ENCODE measurements around the gene ZNF48.
"Not testable (repeated sequence)": the region's sequence is repeated elsewhere in the genome, so short reads cannot be mapped to it uniquely, and the experiment has no call there.

Gene ZNF48

DNA sequence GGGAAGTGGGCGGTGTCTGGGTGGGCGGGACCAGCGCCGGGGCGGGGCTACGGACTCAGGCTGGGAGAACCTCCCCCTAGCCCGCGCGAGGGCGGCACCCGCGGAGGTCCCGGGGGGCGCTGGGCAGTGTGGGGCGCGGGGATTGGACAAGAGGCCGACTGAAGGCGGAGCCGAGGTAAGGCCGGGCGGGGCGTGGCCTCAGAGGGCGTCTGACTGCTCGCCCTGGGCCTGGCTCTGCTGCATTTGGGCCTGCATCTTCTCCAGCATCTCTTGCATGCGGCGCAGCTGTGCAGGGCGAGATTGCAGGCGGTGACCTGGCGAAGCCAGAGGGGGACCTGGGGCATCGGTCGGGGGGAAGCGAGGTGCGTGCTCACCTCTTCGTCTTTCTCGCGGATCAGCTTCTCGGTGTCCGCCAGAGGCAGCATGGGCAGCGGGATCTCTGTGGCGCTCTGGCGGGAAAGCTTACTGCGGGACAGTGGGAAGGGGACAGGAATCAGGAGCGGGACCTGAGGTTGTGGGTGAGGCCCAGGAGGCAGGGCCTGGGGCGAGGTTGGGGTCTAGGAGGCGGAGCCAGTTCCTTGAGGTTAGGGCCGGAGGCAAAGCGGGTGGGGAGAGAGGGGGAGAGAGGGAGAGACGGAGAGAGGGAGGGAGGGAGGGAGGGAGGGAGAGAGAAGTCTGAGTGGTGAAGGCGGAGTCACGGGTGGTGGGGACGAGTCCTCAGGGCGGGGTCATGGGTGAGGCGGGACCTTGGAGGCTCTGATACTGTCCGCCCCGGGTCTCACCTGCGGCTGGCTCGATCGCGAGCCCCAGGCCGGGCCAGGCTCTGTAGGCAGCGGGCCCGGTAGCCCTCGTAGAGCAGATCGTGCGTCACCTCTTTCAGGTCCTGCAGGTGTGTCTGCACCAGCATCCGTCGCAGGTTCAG is 16.7 kb upstream of the ZNF48 start:
- peak; percentile 98 for DNase-seq (ENCODE audit: low spot score)

DNA sequence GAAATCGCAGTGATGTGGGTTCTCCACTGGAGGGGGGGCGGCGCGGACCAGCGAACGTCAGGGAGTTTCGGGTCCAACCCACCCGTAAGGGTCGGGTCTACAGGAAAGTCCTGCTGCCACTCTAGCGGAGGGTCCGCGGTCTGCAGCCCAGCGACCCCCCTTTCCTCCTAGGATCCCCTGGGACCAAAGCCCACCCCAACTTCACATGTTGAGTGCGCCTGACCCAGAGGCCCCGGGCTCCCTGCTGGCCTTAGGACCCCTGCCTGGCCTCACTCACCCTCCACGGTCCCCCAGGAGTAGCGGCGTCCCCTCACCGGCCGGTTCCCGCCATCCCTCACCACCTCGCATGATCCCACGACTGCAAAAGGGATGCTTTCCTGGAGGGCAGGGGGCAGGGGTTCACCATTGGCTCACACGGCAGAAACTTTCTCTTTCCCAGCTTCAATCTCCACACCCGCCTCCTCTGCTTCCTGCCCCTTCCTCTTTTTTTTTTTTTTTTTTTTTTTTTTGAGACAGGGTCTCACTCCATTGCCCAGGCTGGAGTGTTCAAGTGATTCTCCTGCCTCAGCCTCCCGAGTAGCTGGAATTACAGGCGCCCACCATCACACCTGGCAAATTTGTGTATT is 15.9 kb upstream of the ZNF48 start:
- DNase-seq (ENCODE audit: low spot score) = no peak

DNA sequence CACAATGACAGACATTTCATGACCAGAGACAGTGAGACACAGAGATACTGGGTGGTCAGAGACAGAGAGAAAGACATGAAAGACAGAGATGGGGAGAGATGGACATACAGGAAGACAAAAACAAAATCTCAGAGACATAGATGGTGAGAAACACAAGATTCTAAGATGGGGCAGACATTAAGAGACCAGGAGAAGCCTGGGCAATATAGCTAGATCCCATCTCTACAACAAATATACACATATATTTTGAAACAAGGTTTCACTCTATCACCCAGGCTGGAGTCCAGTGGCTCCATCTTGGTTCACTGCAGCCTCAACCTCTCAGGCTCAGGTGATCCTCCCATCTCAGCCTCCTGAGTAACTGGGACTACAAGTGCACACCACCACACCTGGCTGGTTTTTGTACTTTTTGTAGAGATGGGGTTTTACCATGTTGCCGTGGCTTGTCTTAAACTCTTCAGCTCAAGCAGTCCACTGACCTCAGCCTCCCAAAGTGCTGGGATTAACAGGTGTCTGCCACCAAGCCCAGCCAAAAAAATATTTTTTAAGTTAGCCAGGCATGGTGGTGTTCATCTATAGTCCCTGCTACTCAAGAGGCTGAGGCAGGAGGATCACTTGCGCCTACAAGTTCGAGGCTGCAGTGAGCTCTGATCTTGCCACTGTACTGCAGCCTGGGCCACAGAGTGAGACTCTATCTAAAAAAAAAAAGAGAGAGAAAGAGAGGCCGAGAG is 15.0 kb upstream of the ZNF48 start:
- no peak for DNase-seq (ENCODE audit: low spot score)

DNA sequence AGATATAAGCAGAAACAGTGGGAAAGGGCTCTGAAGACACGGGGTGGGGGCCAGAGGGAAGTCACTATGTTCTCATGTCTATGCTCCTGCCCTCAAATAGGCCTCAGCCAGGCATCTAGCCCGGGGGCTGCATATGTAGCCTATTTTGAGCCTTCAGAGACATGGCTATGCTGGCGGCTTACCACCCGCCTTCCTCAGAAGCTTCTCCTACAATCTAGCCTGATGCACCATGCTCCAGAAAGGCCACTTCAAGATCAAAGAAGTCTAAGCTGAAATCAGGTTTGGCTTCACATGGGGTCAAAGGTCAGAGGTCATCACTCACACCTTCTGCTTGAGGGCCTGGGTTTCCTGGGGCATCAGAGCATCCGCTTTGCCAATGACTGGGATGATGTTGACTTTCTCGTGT is 14.4 kb upstream of the ZNF48 start:
- no peak for DNase-seq (ENCODE audit: low spot score)

DNA sequence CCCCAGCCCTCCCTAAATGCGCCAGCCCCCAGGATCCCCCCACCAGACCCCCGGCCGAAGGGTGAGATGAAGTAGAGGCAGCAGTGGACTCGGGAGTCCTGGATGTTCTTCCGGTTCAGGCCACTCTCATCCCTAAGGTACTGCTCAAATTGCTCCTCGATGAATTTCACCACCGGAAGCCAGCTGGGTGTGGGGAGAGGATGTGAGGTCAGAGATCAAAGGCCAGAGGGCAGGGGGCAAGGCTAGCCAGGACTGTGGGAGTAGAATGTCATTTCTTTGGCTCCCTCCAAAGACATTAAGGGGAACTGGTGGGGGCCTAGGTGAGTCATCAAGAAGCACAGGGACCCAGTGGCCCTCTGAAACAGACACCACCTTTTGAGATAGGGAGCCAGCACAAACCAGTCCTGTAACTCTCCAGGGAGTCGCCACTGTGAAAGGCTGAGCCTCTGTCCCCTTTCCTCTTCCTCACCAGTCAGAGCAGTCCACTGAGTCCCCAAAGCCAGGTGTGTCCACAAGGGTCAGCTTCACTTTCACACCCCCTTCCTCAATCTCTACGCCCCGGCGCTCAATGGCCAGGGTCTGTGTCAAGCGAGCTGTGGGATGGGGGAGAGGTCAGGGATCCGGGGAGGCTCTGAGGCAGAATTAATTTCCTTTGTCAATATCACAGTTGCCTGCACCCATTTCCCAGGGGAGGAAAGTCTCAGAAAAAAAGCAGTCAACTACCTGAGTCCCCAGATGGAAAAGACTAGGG is 13.8 kb upstream of the ZNF48 start:
- DNase-seq (ENCODE audit: low spot score) = no peak

DNA sequence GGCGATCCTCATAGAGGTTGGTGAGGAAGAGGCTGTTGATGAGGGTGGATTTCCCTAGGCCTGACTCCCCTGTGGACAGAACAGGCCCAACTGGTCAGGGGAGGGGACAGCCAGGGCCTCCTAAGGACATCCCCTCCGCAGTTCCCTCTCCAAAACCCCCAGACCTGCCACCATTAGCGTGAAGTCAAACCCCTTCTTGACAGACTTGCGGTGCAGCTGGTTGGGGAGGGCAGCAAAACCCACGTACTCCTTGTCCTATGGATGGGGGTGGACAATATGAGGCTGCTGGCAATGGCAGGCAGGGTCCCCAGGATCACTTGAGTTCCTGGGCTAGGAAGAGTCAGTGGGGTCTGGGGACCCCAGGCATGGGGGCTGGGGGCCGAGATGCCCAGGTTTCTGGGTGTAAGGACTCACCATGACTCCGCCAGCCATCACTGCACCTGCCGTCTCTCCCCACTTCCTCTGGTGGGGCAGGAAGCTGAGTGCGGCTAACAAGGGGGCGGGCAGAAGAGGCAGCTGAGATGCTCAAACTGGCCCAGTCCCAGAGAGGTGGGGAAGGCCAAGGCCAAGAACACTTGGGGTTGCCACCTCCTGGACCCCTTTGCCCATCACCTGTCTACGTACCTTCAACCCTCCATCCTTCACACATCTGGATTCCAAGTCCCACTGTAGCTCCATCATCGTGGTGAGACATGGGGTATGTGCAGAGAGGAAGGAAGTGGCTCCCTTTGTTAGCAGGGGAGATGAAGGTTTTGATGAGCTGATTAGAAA is 12.9 kb upstream of the ZNF48 start, which contains the start of gene SEPTIN1:
TSS of gene SEPTIN1 (minus strand) at position 451 of the 771 bp plus-strand sequence. CDS start at position 432, 19 bp downstream.
- no peak for DNase-seq (ENCODE audit: low spot score)

DNA sequence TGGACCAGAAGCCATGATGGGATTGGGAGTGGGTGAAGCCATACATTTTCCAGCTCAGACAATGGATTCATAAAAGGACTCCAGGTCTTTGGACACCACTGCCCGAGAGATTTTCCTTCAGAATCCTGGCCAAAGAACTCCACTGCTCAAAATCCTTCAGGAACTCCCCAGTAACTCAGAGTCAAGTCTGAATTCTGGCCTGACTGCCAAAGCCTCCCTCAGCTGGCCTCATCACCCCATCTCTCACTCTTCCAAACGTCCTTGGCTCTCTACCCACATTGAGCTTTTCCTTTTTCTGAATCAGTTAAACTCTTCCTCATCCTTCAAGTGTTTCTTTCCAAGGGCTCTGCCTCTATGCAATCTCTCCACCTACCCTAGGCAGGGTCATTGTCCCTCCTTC is 11.7 kb upstream of the ZNF48 start:
- no peak for DNase-seq (ENCODE audit: low spot score)

DNA sequence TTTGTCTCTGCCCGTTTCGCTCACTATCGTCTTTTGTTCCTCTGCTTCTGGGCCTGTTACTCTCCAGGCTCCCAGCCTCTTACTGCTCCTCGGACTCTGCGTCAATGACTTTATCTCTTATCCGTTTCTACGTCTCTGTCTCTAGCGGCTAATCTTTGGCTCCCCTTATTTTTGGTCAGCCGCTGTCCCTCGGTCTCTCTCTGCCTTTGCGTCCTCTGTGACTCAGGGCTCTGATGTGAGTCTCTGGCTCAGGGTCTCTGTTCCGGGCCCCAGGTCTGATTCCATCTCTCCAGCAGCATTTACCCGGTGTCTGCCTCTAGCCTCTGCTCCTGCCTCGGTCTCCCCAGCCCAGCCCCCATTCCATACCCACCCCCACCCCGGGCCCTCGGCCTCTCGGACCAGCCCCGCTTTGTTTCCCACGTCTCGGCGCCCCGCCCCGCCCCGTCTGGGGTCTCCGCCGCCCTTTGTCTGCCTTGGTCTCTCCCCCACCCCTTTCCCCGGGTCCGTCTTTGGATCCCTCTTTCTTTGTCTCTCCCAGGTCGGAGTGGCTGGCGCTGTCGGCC is 547 bp upstream of the ZNF48 start:
- no peak for DNase-seq (ENCODE audit: low spot score)

DNA sequence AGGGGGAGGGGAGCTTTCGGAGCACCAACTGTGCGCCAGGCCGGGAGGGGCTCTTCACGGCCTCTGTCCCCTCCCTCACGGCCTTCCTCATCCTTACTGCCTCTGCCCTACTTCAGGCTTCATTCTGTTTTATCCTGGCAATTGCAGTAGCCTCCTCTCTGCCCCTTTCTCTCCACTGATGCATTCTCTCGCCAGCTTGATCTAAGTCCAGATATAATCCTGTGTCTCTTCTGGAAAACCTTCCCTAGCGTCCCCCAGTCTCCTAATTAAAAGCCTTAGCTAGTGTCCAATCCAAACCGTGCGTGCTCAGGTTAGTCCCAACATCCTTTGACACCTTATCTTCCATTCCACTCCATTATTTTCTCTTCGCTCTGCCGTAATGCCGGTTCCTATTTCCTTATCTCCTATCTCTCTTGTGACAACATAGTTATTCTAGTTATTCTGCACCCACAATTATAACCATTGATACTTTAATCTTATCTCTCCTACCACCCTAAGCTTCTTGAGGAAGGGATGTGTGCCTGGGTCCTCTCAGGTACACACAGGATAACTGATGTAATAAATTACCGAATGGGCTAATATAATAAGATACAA is 869 bp downstream of the ZNF48 start:
- DNase-seq (ENCODE audit: low spot score) = no peak

DNA sequence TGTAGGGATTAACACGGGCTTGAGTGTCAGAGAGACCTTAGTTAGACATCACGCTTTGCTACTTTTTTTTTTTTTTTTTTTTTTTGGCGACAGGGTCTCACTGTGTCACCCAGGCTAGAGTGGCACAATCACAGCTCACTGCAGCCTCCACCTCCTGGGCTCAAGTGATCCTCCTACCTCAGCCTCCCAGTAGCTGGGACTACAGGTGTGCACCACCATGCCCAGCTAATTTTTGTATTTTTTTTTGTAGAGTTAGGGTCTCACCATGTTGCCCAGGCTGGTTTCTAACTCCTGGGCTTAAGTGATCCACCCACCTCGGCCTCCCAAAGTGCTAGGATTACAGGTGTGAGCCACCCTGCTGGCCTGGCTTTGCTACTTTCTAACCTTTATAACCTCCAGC is 1.4 kb downstream of the ZNF48 start:
- DNase-seq (ENCODE audit: low spot score) = not testable (repeated sequence)

DNA sequence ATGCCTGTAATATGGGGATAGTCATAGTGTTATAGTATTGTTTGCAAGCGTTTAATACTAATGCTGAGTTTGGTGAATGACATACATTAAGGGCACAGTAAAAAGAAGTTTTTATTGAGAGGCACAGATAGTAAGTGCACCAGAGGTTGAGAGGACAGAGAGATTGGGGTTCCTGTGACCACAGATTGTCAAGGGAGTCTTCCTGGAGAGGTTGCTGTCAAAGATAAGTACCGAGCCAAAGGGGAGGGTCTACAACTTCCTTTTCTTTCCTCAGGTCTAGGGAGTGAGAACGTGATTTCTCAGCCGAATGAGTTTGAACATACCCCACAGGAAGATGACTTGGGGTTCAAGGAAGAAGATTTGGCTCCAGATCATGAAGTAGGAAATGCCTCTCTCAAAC is 1.8 kb downstream of the ZNF48 start:
- no peak for DNase-seq (ENCODE audit: low spot score)

DNA sequence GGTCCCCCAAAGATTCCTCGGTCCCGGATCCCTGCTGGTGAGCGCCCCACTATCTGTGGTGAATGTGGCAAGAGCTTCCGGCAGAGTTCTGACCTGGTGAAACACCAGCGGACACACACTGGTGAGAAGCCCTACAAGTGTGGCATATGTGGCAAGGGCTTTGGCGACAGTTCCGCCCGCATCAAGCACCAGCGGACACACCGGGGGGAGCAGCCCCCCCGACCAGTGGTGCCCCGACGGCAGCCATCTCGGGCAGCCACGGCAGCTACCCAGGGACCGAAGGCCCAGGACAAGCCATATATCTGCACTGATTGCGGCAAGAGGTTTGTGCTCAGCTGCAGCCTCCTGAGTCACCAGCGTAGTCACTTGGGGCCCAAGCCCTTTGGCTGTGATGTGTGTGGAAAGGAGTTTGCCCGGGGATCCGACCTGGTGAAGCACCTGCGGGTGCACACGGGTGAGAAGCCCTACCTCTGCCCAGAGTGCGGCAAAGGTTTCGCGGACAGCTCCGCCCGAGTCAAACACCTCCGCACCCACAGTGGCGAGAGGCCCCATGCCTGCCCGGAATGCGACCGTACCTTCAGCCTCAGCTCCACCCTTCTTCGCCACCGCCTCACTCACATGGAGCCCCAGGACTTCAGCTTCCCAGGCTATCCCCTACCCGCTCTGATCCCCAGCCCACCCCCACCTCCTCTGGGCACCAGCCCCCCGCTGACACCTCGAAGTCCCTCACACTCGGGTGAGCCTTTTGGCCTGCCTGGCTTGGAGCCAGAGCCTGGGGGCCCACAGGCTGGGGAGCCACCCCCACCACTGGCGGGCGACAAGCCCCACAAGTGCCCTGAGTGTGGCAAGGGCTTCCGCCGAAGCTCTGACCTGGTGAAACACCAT is 2.8 kb downstream of the ZNF48 start:
- no peak for DNase-seq (ENCODE audit: low spot score)

DNA sequence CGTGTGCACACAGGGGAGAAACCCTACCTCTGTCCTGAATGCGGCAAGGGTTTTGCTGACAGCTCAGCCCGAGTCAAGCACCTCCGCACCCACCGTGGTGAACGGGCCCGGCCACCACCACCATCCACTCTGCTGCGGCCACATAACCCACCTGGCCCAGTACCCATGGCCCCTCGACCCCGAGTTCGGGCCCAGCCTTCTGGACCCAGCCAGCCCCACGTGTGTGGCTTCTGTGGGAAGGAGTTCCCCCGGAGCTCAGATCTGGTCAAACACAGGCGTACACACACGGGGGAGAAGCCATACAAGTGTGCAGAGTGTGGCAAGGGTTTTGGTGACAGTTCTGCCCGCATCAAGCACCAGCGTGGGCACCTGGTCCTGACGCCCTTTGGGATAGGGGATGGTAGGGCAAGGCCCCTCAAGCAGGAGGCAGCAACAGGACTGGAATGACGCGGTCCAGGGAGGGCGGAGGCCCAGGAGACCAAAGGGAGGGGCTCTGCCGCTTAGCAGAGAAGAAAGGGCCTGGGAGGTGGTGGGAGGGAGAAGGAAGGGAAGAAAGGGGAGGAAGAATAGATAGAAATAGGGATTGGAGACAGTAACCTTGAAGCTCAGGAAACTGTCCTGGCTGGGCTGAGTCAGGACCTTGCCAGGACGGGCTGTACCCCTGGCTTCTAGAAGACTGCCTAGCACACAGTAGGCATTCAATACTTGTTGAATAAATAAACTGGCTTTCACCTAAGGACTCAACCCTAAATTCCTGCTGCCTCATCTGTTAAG is 3.6 kb downstream of the ZNF48 start:
- no peak for DNase-seq (ENCODE audit: low spot score)

DNA sequence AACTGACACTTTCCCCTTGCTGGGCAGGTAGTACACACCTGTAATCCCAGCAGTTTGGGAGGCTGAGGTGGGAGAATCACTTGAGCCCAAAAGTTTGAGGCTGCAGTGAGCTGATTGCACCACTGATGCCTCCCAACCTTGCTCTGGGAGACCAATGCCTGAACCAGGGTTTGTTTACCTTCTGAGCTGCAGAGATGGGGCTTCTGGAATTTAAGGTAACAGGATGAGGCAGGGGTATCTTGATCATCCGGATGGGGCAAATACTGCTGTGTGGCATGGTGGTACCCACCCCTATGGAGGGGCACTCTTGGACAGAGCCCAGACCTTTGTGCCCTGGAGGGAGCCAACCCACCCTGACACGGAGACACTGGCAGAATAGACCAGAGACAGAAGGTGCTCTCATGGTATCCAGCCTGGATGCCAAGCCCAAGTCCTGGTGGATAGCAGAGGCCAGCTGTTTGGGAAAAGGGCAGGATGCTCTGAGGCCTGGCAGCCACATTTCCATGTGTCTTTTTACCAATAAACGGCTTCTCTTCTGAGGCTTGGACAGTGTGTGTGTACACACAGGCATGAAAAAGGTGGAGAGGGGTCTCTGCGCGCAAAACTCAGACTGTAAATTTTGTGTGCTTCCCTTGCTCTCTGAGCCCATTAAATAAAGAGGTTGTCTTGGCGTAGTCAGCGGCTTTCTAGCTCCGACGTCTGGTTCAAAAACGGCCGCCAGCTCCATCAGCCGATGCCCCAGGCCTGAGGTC is 4.4 kb downstream of the ZNF48 start:
- DNase-seq (ENCODE audit: low spot score) = no peak

DNA sequence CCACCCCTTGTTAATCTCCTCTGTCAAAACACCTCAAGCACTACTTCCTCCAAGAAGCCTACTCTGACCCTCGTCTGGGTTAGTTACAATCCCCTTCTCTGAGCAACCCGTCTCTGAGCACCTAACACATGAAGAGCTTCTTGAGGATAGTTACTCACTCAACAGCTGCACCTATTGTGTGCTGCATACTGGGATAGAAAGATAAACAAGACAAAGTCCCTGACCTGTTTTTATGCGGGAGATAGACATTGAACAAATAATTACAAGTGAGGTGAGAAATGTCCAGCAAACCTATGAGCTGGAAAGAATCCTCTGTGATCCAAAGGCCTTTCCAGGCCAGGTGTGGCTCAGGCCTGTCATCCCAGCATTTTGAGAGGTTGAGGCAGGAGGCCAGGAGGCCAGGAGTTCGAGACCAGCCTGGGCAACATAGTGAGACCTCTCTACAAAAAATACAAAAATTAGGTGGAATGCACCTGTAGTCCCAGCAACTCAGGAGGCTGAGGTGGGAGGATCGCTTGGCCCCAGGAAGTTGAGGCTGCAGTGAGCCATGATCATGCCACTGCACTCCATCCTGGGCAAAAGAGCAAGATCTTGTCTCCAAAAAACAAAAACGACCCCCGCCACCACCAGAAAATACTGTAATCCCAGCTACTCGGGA is 6.7 kb downstream of the ZNF48 start:
- no peak for DNase-seq (ENCODE audit: low spot score)

DNA sequence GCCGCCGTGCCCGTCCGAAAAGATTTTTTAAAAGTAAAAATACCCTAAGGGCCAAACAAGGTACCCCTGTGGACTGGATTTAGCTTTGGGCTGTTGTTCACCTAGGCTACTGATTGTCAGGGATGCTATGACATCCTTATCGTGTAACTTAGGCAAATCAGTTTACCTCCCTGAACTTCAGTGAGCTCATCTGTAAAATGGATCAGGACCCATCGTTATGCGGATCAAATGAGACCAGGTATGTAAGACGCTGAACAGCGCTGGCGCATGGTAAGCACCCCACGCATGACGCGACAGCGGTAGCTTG is 11.5 kb downstream of the ZNF48 start:
- DNase-seq (ENCODE audit: low spot score) = no peak

DNA sequence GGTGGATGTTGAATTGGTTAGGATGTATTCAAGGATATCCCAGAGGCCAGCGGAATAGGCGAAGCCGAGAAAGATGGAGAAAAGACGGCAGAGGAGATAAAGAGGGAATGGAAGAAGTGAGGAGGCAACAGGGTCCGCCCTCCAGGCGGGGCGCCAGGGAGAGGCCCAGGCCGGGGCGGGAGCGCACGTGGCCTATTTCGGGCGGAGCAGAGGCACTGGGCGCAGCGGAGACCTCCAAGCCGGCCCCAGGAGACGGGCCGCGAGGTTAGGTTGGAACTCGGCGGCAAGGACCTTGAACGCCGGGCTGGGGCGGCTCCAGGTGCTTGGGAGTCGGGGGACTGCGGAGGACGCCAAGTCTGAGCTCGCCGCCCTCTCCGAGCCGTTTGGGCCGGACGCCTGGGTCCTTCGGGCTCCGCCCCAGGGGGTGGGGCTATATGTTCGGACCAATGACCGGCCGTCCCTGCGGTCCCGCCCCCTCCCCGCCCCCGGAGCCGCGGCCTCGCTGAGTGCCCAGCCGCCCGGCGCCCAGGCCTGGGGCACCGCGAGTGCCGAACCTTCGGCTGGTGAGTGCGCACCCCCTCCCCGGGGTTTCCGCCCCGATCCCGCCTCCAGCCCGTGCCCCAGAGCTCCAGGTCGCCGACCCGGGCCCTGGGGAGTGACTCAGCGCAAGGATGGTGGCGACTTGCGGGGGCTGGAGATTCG is 12.0 kb downstream of the ZNF48 start, which contains the start of gene ZNF771:
TSS of gene ZNF771 (plus strand) at position 505 of the 702 bp plus-strand sequence. CDS start 448 bp downstream, outside the sequence.
- peak; percentile 93 for DNase-seq (ENCODE audit: low spot score)
